ENCODE data around the gene VSNL1.

The VSNL1 gene

GRCh38 chr2:17615728-17616351 lies 75.3 kb downstream of the VSNL1 start:
- no peak for DNase-seq

- DNase-seq: no peak
These were observed 75.9 kb downstream of the VSNL1 start for GRCh38 chr2:17616405-17616804.

GRCh38 chr2:17617516-17617915 lies 77.0 kb downstream of the VSNL1 start:
- DNase-seq: no peak

- DNase-seq: no peak
These were observed 77.5 kb downstream of the VSNL1 start for GRCh38 chr2:17617955-17618354.

GRCh38 chr2:17620280-17620679 lies 79.8 kb downstream of the VSNL1 start:
- no peak for DNase-seq

- no peak for DNase-seq
These were observed 80.3 kb downstream of the VSNL1 start for GRCh38 chr2:17620841-17621240.

GRCh38 chr2:17621781-17622180 lies 81.3 kb downstream of the VSNL1 start:
- DNase-seq: no peak

GRCh38 chr2:17625446-17625845 lies 85.0 kb downstream of the VSNL1 start:
- DNase-seq: no peak

- DNase-seq: no peak
These were observed 86.5 kb downstream of the VSNL1 start for GRCh38 chr2:17626986-17627385.

- DNase-seq: no peak
These were observed 86.9 kb downstream of the VSNL1 start for GRCh38 chr2:17627434-17627833.

- no peak for DNase-seq
These were observed 88.1 kb downstream of the VSNL1 start for GRCh38 chr2:17628349-17629261.

- no peak for DNase-seq
These were observed 89.6 kb downstream of the VSNL1 start for GRCh38 chr2:17630089-17630488.

GRCh38 chr2:17634997-17635396 lies 94.5 kb downstream of the VSNL1 start:
- no peak for DNase-seq

GRCh38 chr2:17636257-17636656 lies 95.8 kb downstream of the VSNL1 start:
- DNase-seq: no peak

GRCh38 chr2:17637131-17637906 lies 96.8 kb downstream of the VSNL1 start:
- no peak for DNase-seq

- DNase-seq: no peak
These were observed 97.8 kb downstream of the VSNL1 start for GRCh38 chr2:17638196-17638743.

GRCh38 chr2:17640406-17640805 lies 99.9 kb downstream of the VSNL1 start:
- no peak for DNase-seq

- no peak for DNase-seq
These were observed 102.6 kb downstream of the VSNL1 start for GRCh38 chr2:17643031-17643615.

GRCh38 chr2:17644997-17645720 lies 104.7 kb downstream of the VSNL1 start:
- no peak for DNase-seq

- DNase-seq: no peak
These were observed 105.6 kb downstream of the VSNL1 start for GRCh38 chr2:17646081-17646554.

- DNase-seq: no peak
These were observed 106.6 kb downstream of the VSNL1 start for GRCh38 chr2:17646838-17647701.

Data from activated CD4-positive, CD25-positive, alpha-beta regulatory T cell treated with anti-CD3 and anti-CD28 coated beads, Interleukin-2, amount 50 U/mL, for 72 hours (primary cell).